ENCODE results near the gene UBE4B.

UBE4B gene

GRCh38 chr1:10186331-10187025 lies 153.7 kb downstream of the UBE4B start:
- TF ChIP-seq EZH2 (IDR thresholded peaks at IDR 0.05; ENCODE audit: borderline replicate concordance, low read depth, low read length, severe bottlenecking) (no peak), CTCF (IDR thresholded peaks at IDR 0.05; ENCODE audit: borderline replicate concordance, extremely low read depth, low read length, poor library complexity, severe bottlenecking) (no peak)
- H2AFZ ChIP-seq (ENCODE audit: low read depth, low read length) = no peak overlapping the region
- H3K9ac ChIP-seq (ENCODE audit: low read depth, low read length) = no peak overlapping the region
- H3K27me3 ChIP-seq (ENCODE audit: insufficient read depth, low read length, poor library complexity) = no peaks in the 10 kb centered on the region
- DNase-seq (no peak), ATAC-seq (ENCODE audit: insufficient read depth, low read depth) (no peak)
- no peaks in the 10 kb centered on the region for H3K4me1 ChIP-seq (ENCODE audit: insufficient read depth, low read length)
- no peaks in the 10 kb centered on the region for H3K9me3 ChIP-seq (ENCODE audit: insufficient read depth, low read length, severe bottlenecking)
- no peak overlapping the region for H3K4me2 ChIP-seq (ENCODE audit: insufficient read depth, low read length)
- H3K4me3 ChIP-seq (ENCODE audit: low read depth in 1 of 2, low read length in 2 of 2) = no peak overlapping the region
- H3K27ac ChIP-seq (ENCODE audit: low read length) = no peak overlapping the region
- H4K20me1 ChIP-seq (ENCODE audit: insufficient read depth, low read length) = no peaks in the 10 kb centered on the region
- H3K36me3 ChIP-seq (ENCODE audit: insufficient read depth, low read length) = no peaks in the 10 kb centered on the region
- no peaks in the 10 kb centered on the region for H3K79me2 ChIP-seq (ENCODE audit: insufficient read depth, low read length)

GRCh38 chr1:10187026-10187334 lies 154.2 kb downstream of the UBE4B start:
- no peaks in the 10 kb centered on the region for H3K27me3 ChIP-seq (ENCODE audit: insufficient read depth, low read length, poor library complexity)
- no peaks in the 10 kb centered on the region for H3K36me3 ChIP-seq (ENCODE audit: insufficient read depth, low read length)
- no peak overlapping the region for H3K9ac ChIP-seq (ENCODE audit: low read depth, low read length)
- no peaks in the 10 kb centered on the region for H4K20me1 ChIP-seq (ENCODE audit: insufficient read depth, low read length)
- no peaks in the 10 kb centered on the region for H3K9me3 ChIP-seq (ENCODE audit: insufficient read depth, low read length, severe bottlenecking)
- no peaks in the 10 kb centered on the region for H3K4me1 ChIP-seq (ENCODE audit: insufficient read depth, low read length)
- DNase-seq = no peak
- no peak overlapping the region for H3K4me3 ChIP-seq (ENCODE audit: low read depth in 1 of 2, low read length in 2 of 2)
- no peaks in the 10 kb centered on the region for H3K79me2 ChIP-seq (ENCODE audit: insufficient read depth, low read length)
- ATAC-seq (ENCODE audit: insufficient read depth, low read depth) = no peak
- H2AFZ ChIP-seq (ENCODE audit: low read depth, low read length) = no peak overlapping the region
- H3K27ac ChIP-seq (ENCODE audit: low read length) = no peak overlapping the region
- no peak overlapping the region for H3K4me2 ChIP-seq (ENCODE audit: insufficient read depth, low read length)
- no peak for TF ChIP-seq CTCF (IDR thresholded peaks at IDR 0.05; ENCODE audit: borderline replicate concordance, extremely low read depth, low read length, poor library complexity, severe bottlenecking)
- no peak for TF ChIP-seq EZH2 (IDR thresholded peaks at IDR 0.05; ENCODE audit: borderline replicate concordance, low read depth, low read length, severe bottlenecking)

GRCh38 chr1:10188133-10188650 lies 155.4 kb downstream of the UBE4B start:
- Histone ChIP-seq H3K4me2 (ENCODE audit: insufficient read depth, low read length) (no peak overlapping the region), H3K27ac (ENCODE audit: low read length) (no peak overlapping the region)

More at GRCh38 chr1:10188133-10188650, 155.4 kb downstream of the UBE4B start:
- Histone ChIP-seq H4K20me1 (ENCODE audit: insufficient read depth, low read length) (no peaks in the 10 kb centered on the region), H3K9ac (ENCODE audit: low read depth, low read length) (no peak overlapping the region), H3K79me2 (ENCODE audit: insufficient read depth, low read length) (no peaks in the 10 kb centered on the region), H3K27me3 (ENCODE audit: insufficient read depth, low read length, poor library complexity) (no peaks in the 10 kb centered on the region), H2AFZ (ENCODE audit: low read depth, low read length) (no peak overlapping the region), H3K4me3 (ENCODE audit: low read depth in 1 of 2, low read length in 2 of 2) (no peak overlapping the region), H3K36me3 (ENCODE audit: insufficient read depth, low read length) (no peaks in the 10 kb centered on the region), H3K9me3 (ENCODE audit: insufficient read depth, low read length, severe bottlenecking) (no peaks in the 10 kb centered on the region), H3K4me1 (ENCODE audit: insufficient read depth, low read length) (no peaks in the 10 kb centered on the region)
- ATAC-seq (ENCODE audit: insufficient read depth, low read depth) = no peak
- no peak for DNase-seq
- TF ChIP-seq EZH2 (IDR thresholded peaks at IDR 0.05; ENCODE audit: borderline replicate concordance, low read depth, low read length, severe bottlenecking) (no peak), CTCF (IDR thresholded peaks at IDR 0.05; ENCODE audit: borderline replicate concordance, extremely low read depth, low read length, poor library complexity, severe bottlenecking) (no peak)

Data from DND-41 (cell line).